ENCODE measurements around the gene HECTD2.

The HECTD2 gene

DNA sequence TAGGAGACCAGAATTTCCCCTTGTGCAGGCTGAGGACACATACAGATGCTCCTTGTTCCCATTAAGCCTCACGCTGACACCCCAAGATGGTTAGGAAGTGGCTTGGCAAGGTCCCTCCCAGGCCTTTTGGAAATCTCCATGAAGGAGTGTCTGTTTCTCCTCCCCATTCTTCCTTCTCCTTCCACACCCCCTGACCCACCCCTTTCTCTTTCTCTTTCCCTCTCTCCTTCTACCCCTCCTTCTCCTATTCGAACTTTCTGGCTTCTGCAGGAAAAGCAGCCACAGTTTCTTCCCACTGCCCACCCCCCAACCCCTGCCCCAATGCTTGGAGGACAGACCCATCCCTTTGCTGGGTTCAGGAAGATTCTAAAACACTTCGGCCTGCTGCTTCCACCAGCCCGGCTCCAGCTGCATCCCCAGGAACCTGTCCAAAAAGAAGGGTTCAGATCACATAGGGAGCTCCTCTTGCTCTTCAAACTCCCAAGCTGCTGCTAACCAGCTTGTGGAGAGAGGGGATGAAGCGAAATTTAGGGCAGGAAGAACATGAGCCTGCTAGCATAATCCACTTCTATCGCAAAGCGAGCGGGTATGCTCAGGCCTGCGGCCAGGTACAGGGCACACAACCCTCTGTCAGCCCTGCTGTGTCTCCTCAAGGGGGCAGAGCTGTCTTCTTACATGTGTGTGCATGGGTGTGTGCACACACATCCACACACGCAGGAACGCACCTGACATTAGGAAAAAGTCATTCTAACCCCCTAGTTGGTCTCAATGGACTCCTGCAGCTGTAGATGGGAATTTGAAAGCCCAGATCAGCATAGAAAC is 142.3 kb downstream of the HECTD2 start:
- no peak for TF ChIP-seq GABPA (IDR thresholded peaks at IDR 0.05; ENCODE audit: low read depth)
- TF ChIP-seq, protein P1, sequence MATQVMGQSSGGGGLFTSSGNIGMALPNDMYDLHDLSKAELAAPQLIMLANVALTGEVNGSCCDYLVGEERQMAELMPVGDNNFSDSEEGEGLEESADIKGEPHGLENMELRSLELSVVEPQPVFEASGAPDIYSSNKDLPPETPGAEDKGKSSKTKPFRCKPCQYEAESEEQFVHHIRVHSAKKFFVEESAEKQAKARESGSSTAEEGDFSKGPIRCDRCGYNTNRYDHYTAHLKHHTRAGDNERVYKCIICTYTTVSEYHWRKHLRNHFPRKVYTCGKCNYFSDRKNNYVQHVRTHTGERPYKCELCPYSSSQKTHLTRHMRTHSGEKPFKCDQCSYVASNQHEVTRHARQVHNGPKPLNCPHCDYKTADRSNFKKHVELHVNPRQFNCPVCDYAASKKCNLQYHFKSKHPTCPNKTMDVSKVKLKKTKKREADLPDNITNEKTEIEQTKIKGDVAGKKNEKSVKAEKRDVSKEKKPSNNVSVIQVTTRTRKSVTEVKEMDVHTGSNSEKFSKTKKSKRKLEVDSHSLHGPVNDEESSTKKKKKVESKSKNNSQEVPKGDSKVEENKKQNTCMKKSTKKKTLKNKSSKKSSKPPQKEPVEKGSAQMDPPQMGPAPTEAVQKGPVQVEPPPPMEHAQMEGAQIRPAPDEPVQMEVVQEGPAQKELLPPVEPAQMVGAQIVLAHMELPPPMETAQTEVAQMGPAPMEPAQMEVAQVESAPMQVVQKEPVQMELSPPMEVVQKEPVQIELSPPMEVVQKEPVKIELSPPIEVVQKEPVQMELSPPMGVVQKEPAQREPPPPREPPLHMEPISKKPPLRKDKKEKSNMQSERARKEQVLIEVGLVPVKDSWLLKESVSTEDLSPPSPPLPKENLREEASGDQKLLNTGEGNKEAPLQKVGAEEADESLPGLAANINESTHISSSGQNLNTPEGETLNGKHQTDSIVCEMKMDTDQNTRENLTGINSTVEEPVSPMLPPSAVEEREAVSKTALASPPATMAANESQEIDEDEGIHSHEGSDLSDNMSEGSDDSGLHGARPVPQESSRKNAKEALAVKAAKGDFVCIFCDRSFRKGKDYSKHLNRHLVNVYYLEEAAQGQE (IDR thresholded peaks at IDR 0.05; ENCODE audit: insufficient replicate concordance, low read depth): no peak
- TF ChIP-seq, protein P2, sequence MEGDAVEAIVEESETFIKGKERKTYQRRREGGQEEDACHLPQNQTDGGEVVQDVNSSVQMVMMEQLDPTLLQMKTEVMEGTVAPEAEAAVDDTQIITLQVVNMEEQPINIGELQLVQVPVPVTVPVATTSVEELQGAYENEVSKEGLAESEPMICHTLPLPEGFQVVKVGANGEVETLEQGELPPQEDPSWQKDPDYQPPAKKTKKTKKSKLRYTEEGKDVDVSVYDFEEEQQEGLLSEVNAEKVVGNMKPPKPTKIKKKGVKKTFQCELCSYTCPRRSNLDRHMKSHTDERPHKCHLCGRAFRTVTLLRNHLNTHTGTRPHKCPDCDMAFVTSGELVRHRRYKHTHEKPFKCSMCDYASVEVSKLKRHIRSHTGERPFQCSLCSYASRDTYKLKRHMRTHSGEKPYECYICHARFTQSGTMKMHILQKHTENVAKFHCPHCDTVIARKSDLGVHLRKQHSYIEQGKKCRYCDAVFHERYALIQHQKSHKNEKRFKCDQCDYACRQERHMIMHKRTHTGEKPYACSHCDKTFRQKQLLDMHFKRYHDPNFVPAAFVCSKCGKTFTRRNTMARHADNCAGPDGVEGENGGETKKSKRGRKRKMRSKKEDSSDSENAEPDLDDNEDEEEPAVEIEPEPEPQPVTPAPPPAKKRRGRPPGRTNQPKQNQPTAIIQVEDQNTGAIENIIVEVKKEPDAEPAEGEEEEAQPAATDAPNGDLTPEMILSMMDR (IDR thresholded peaks at IDR 0.05; ENCODE audit: insufficient read depth, low read length): no peak
- TF ChIP-seq SPI1 (IDR thresholded peaks at IDR 0.05; ENCODE audit: borderline replicate concordance, low read depth): no peak
- TF ChIP-seq POLR2AphosphoS5 (IDR thresholded peaks at IDR 0.05; ENCODE audit: low read depth): no peak
- no peak overlapping the region for H3K27ac ChIP-seq (replicated peaks)

GRCh38 chr10:91555455-91555854 is 145.3 kb downstream of the HECTD2 start:
- no peak overlapping the region for H3K27ac ChIP-seq (replicated peaks)
- DNase-seq (ENCODE audit: low read depth in 1 of 2, low spot score in 1 of 2): no peak

More for the DNA sequence above, 142.3 kb downstream of the HECTD2 start:
- no peak for DNase-seq (ENCODE audit: low read depth in 1 of 2, low spot score in 1 of 2)
- Histone ChIP-seq H3K4me3 (replicated peaks; ENCODE audit: insufficient read depth, low read length) (no peak overlapping the region), H3K27me3 (ENCODE audit: insufficient read depth, poor library complexity, severe bottlenecking) (no peaks in the 10 kb centered on the region)

DNA sequence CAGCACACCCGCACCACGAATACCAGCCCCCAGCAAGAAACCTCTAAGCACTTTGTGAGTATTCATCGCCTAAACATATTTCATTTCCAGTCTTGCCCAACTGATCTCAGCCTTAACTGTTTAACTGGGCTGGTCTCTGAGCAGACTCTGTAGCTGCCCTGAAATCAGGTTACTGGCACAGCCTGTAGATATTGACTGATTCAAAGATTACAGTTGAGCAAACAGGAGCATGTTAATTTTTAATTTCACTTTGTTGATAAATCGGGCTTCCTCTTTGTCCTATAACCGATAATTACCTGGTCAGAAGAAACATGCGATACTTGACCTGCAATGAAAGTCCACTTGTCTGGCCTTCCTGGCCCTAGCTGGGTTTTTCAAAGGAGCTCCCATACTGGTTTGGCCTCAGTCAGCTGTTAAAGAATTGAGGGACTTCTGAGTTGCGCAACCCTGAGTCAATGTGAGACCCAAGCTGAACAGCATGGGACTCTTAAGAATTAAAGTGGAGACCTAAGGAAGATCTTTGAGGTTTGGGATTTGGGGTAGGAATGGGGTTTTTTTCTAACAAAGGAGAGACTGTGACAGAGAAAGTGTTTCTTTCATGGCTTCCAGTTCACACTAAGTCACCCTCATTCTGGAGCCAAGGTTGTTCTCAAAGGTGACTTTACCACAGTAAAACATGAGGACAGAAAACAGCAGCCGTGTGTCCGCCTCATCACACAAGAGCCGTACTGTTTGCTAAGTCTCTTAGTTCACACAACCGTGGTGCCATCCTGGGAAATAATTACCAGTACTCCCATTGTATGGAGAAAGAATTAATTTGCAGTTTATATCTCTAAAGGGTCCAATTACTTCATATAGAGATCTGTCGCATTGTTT is 146.8 kb downstream of the HECTD2 start:
- no peak overlapping the region for H3K27ac ChIP-seq (replicated peaks)
- H3K27me3 ChIP-seq (ENCODE audit: insufficient read depth, poor library complexity, severe bottlenecking): no peaks in the 10 kb centered on the region
- DNase-seq (ENCODE audit: low read depth in 1 of 2, low spot score in 1 of 2): no peak
- H3K4me3 ChIP-seq (replicated peaks; ENCODE audit: insufficient read depth, low read length): no peak overlapping the region
- no peak for TF ChIP-seq POLR2AphosphoS5 (IDR thresholded peaks at IDR 0.05; ENCODE audit: low read depth)
- TF ChIP-seq GABPA (IDR thresholded peaks at IDR 0.05; ENCODE audit: low read depth): no peak

More at GRCh38 chr10:91555455-91555854, 145.3 kb downstream of the HECTD2 start:
- Histone ChIP-seq H3K27me3 (ENCODE audit: insufficient read depth, poor library complexity, severe bottlenecking) (no peaks in the 10 kb centered on the region), H3K4me3 (replicated peaks; ENCODE audit: insufficient read depth, low read length) (no peak overlapping the region)
- TF ChIP-seq SPI1 (IDR thresholded peaks at IDR 0.05; ENCODE audit: borderline replicate concordance, low read depth): no peak

DNA sequence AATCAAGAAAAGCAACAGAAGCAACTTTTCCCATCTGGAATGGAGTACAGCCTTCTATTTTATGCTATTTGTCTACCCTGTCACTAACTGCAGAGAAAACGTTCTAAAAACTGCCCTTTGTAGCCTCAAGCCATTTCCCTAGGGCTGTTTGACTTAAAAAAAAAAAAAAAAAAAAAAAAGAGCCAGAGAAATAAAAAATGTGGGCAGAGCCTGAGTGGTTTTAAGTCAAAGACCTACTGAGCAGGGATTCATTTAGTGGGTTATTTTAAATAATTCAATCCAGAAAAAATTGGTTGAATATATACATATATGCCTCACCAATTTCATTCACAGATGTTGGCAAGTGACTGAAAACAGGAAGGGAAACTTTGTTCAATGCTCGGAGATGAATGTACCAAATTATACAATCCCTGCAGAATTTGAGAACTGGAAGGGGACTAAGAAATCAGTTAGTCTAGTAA is 147.5 kb downstream of the HECTD2 start:
- no peak for DNase-seq (ENCODE audit: low read depth in 1 of 2, low spot score in 1 of 2)
- TF ChIP-seq, protein P1 (IDR thresholded peaks at IDR 0.05; ENCODE audit: insufficient replicate concordance, low read depth): no peak
- no peak for TF ChIP-seq GABPA (IDR thresholded peaks at IDR 0.05; ENCODE audit: low read depth)
- no peak overlapping the region for H3K4me3 ChIP-seq (replicated peaks; ENCODE audit: insufficient read depth, low read length)
- no peaks in the 10 kb centered on the region for H3K27me3 ChIP-seq (ENCODE audit: insufficient read depth, poor library complexity, severe bottlenecking)
- no peak overlapping the region for H3K27ac ChIP-seq (replicated peaks)

GRCh38 chr10:91558473-91558872 is 148.3 kb downstream of the HECTD2 start:
- DNase-seq (ENCODE audit: low read depth in 1 of 2, low spot score in 1 of 2): no peak
- no peak for TF ChIP-seq POLR2AphosphoS5 (IDR thresholded peaks at IDR 0.05; ENCODE audit: low read depth)
- TF ChIP-seq SPI1 (IDR thresholded peaks at IDR 0.05; ENCODE audit: borderline replicate concordance, low read depth): no peak
- TF ChIP-seq, protein P1 (IDR thresholded peaks at IDR 0.05; ENCODE audit: insufficient replicate concordance, low read depth): no peak
- TF ChIP-seq, protein P2 (IDR thresholded peaks at IDR 0.05; ENCODE audit: insufficient read depth, low read length): no peak
- no peak for TF ChIP-seq GABPA (IDR thresholded peaks at IDR 0.05; ENCODE audit: low read depth)
- Histone ChIP-seq H3K4me3 (replicated peaks; ENCODE audit: insufficient read depth, low read length) (no peak overlapping the region), H3K27ac (replicated peaks) (no peak overlapping the region), H3K27me3 (ENCODE audit: insufficient read depth, poor library complexity, severe bottlenecking) (no peaks in the 10 kb centered on the region)

Measured in HL-60 (cell line).